A549 (cell line): Measurements from ENCODE around the gene SAAL1. TPM values are rescaled to one million over a fixed set of nuclear protein-coding genes. Genes with fewer than 3 reads are reported as not detected.

Experiments used
- ATAC-seq, 2 experiments: fragments of 200-7000 bp in 1 of 2; fragments of >200 bp in 1 of 2; cut with Nextera tagmentation in 1 of 2; cut with Tn5 transposase in 1 of 2; 3 replicates each; pipeline versions ENCODE4 v1.8.0 to v1.9.1; 2018 to 2020; ENCODE audit warnings: mild to moderate bottlenecking in 1 of 2, moderate library complexity in 1 of 2
- CTCF ChIA-PET: fragments of 300-600 bp; sonication (Branson Sonifier 250); formaldehyde crosslinking; extraction: SDS; loops from one replicate; lab custom pipeline; 2021; ENCODE audit warnings: antibody characterized with exemption, inconsistent platforms; lab: Yijun Ruan, JAX
- POLR2A ChIA-PET: fragments of 350-600 bp; formaldehyde crosslinking; extraction: SDS; loops from one replicate; lab custom pipeline; 2021; ENCODE audit warnings: antibody characterized with exemption, inconsistent platforms; lab: Yijun Ruan, JAX
- DNase-seq, 2 experiments: peaks; one replicate each; pipeline versions ENCODE4 v3.0.0 to v3.0.0-alpha.2; 2011 to 2016; ENCODE audit warnings: low read depth in 1 of 2, low spot score in 1 of 2
- FAIRE-seq: peaks from 2 replicates; lab custom pipeline; 2011; peaks lifted over from hg19 to GRCh38; lab: Jason Lieb, UNC
- H3K27ac ChIP-seq, 2 experiments: fragments of >200 bp; sonication (Bioruptor Twin); formaldehyde crosslinking; 3 replicates each; pipeline ENCODE4 v1.5.1; 2016 to 2017
- H3K4me1 ChIP-seq: fragments of >200 bp; sonication (Bioruptor Twin); formaldehyde crosslinking; 3 replicates; pipeline ENCODE4 v1.6.1; 2016
- H3K4me2 ChIP-seq: fragments of >200 bp; sonication (Bioruptor Twin); formaldehyde crosslinking; 3 replicates; pipeline ENCODE4 v1.6.1; 2016
- H3K4me3 ChIP-seq: fragments of >200 bp; sonication (Bioruptor Twin); formaldehyde crosslinking; 3 replicates; pipeline ENCODE4 v1.5.1; 2016
- H3K9me3 ChIP-seq: fragments of >200 bp; sonication (Bioruptor Twin); formaldehyde crosslinking; 3 replicates; pipeline ENCODE4 v1.6.1; 2016
- CEBPB ChIP-seq, 2 experiments: fragments of >200 bp in 1 of 2; sonication (Bioruptor Twin) in 1 of 2; formaldehyde crosslinking in 1 of 2; IDR thresholded peaks; 2 replicates each; pipeline ENCODE4 v1.6.1; 2012 to 2016
- EHMT2 ChIP-seq: fragments of 200-600 bp; sonication (generic); IDR thresholded peaks from 2 replicates; pipeline ENCODE4 v1.6.1; 2016; ENCODE audit warnings: antibody characterized with exemption, low read depth, mild to moderate bottlenecking, moderate library complexity
- FOSL2 ChIP-seq, 2 experiments: fragments of 450-650 bp in 1 of 2; fragments of >200 bp in 1 of 2; sonication (Bioruptor Twin) in 1 of 2; formaldehyde crosslinking; IDR thresholded peaks; 2 replicates each; pipeline versions ENCODE4 v1.5.0 to v1.6.1; 2016 to 2020; ENCODE audit warnings: mild to moderate bottlenecking in 1 of 2, moderate library complexity in 1 of 2
- GATA3 ChIP-seq: IDR thresholded peaks from 2 replicates; pipeline ENCODE4 v1.6.1; 2012; ENCODE audit warnings: borderline replicate concordance
- HDAC2 ChIP-seq: fragments of 200-600 bp; sonication (generic); IDR thresholded peaks from 2 replicates; pipeline ENCODE4 v1.6.1; 2016
- HEYL ChIP-seq: fragments of 250-450 bp; sonication (Bioruptor Pico); IDR thresholded peaks from 2 replicates; pipeline ENCODE4 v1.8.0; 2021; ENCODE audit warnings: mild to moderate bottlenecking, moderate library complexity
- HOXB5 ChIP-seq: fragments of 250-450 bp; sonication (Bioruptor Pico); IDR thresholded peaks from 2 replicates; pipeline ENCODE4 v1.5.0; 2020; ENCODE audit warnings: mild to moderate bottlenecking, moderate library complexity
- JUN ChIP-seq, 2 experiments: fragments of >200 bp; sonication (Bioruptor Twin); formaldehyde crosslinking; IDR thresholded peaks; 2 replicates in 1 of 2; 3 replicates in 1 of 2; pipeline ENCODE4 v1.6.1; 2016 to 2017
- NFE2L2 ChIP-seq: fragments of 150-350 bp; conservative IDR thresholded peaks from 2 replicates; pipeline ENCODE4 v1.6.1; 2014; ENCODE audit warnings: low read length
- PHF8 ChIP-seq: fragments of 200-600 bp; sonication (generic); IDR thresholded peaks from 2 replicates; pipeline ENCODE4 v1.6.1; 2016; ENCODE audit warnings: low read depth, mild to moderate bottlenecking, antibody characterized with exemption, moderate library complexity, borderline replicate concordance
- POLR2AphosphoS2 ChIP-seq: conservative IDR thresholded peaks from 2 replicates; pipeline ENCODE4 v1.6.1; 2012; ENCODE audit warnings: low read length, improper control_type of control experiment, inconsistent platforms
- RAD21 ChIP-seq, 2 experiments: fragments of >200 bp in 1 of 2; sonication (Bioruptor Twin) in 1 of 2; formaldehyde crosslinking in 1 of 2; IDR thresholded peaks in 1 of 2; conservative IDR thresholded peaks in 1 of 2; 2 replicates in 1 of 2; 3 replicates in 1 of 2; pipeline ENCODE4 v1.6.1; 2012 to 2018; ENCODE audit warnings: inconsistent platforms in 1 of 2
- RCOR1 ChIP-seq: fragments of 150-350 bp; IDR thresholded peaks from 2 replicates; pipeline ENCODE4 v1.6.1; 2014; ENCODE audit warnings: antibody characterized with exemption, low read length, low read depth
- RFX5 ChIP-seq: fragments of 450-650 bp; IDR thresholded peaks from 2 replicates; pipeline ENCODE4 v1.7.1; 2014; ENCODE audit warnings: antibody characterized with exemption, mild to moderate bottlenecking, moderate library complexity
- RNF2 ChIP-seq: fragments of 200-600 bp; sonication (generic); IDR thresholded peaks from 2 replicates; pipeline ENCODE4 v1.6.1; 2016; ENCODE audit warnings: low read depth, mild to moderate bottlenecking, antibody characterized with exemption, moderate library complexity, borderline replicate concordance
- WGBS: methylation state at CpG from one replicate; pipeline ENCODE4 v1.1.6; 2017; ENCODE audit errors: missing lambda C conversion rate; 5-methylcytosine and 5-hydroxymethylcytosine counted together
- polyA plus RNA-seq, 4 experiments: library from polyadenylated mRNA; depleted of rRNA in 3 of 4; stranded (reverse); fragments of >200 nt; fragmentation: RNase III in 1 of 4; extraction: RNeasy Plus Mini Kit Qiagen cat#74134 plus additional on column Dnase treatment in 1 of 4; gene quantifications; 2 replicates in 3 of 4; 3 replicates in 1 of 4; pipeline ENCODE4 v1.2.3, GENCODE V29; 2011 to 2017
- TF ChIP-seq, protein P1 (sequence below): fragments of >200 bp; sonication (Bioruptor Twin); formaldehyde crosslinking; IDR thresholded peaks from 3 replicates; pipeline ENCODE4 v1.5.1; 2016
- TF ChIP-seq, protein P2 (sequence below): IDR thresholded peaks from 2 replicates; pipeline ENCODE4 v1.6.1; 2012
- TF ChIP-seq, protein P3 (sequence below): fragments of >200 bp; sonication (Bioruptor Twin); formaldehyde crosslinking; IDR thresholded peaks from 2 replicates; pipeline ENCODE4 v1.6.1; 2016
- TF ChIP-seq, protein P4 (sequence below): IDR thresholded peaks from 2 replicates; pipeline ENCODE4 v1.6.1; 2012; ENCODE audit warnings: low read depth, borderline replicate concordance
- TF ChIP-seq, protein P5 (sequence below): fragments of 200-600 bp; sonication (generic); IDR thresholded peaks from 2 replicates; pipeline ENCODE4 v1.6.1; 2016; ENCODE audit warnings: antibody characterized with exemption, mild to moderate bottlenecking, moderate library complexity
- TF ChIP-seq, protein P6 (sequence below): fragments of 250-450 bp; sonication (Bioruptor Pico); IDR thresholded peaks from 2 replicates; pipeline ENCODE4 v1.5.0; 2020; ENCODE audit warnings: low read depth, mild to moderate bottlenecking, moderate library complexity
- TF ChIP-seq, protein P7 (sequence below): fragments of 450-650 bp; IDR thresholded peaks from 2 replicates; pipeline ENCODE4 v1.6.1; 2014; ENCODE audit warnings: antibody characterized with exemption
- TF ChIP-seq, protein P8 (sequence below): fragments of >200 bp; sonication (Bioruptor Twin); formaldehyde crosslinking; IDR thresholded peaks from 3 replicates; pipeline ENCODE4 v1.6.1; 2016
- TF ChIP-seq, protein P9 (sequence below): IDR thresholded peaks from 2 replicates; pipeline ENCODE4 v1.6.1; 2012

The SAAL1 gene
- polyA plus RNA-seq, 2 of the 4 experiments (the other 2 are of a cell fraction) = 46.5 to 56.3 TPM

DNA sequence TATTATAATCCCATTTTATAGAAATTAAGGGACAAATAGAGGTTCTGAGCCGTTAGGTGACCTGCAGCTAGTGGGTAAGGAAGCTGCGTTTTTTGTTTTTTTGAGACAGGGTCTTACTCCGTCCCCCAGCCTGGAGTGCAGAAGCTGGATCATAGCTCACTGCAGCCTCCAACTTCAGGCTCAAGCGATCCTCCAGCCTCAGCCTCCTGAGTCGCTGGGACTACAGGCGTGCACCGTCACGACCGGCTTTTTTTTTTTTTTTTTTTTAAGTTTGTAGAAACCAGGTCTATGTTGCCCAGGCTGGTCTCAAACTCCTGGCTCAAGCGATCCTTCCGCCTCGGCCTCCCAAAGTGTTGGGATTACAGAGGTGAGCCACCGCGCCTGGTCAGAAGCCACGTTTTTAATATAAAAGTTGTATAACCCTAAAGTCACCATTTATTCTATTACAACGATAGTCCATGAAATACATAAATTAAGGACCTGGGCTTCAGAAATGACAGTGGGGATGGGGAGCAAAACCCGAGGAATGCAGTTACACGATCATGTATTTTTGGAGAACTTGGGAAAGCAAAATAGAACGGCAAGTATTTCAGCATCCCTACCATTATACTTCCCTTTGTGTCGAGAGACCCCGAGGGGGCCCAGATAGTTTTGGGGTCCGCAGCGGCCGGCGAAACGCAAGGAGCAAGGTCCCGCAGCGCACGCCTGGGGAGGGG lies 638 bp downstream of the SAAL1 start (continued):
- TF ChIP-seq, protein P1, sequence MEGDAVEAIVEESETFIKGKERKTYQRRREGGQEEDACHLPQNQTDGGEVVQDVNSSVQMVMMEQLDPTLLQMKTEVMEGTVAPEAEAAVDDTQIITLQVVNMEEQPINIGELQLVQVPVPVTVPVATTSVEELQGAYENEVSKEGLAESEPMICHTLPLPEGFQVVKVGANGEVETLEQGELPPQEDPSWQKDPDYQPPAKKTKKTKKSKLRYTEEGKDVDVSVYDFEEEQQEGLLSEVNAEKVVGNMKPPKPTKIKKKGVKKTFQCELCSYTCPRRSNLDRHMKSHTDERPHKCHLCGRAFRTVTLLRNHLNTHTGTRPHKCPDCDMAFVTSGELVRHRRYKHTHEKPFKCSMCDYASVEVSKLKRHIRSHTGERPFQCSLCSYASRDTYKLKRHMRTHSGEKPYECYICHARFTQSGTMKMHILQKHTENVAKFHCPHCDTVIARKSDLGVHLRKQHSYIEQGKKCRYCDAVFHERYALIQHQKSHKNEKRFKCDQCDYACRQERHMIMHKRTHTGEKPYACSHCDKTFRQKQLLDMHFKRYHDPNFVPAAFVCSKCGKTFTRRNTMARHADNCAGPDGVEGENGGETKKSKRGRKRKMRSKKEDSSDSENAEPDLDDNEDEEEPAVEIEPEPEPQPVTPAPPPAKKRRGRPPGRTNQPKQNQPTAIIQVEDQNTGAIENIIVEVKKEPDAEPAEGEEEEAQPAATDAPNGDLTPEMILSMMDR = no peak
- TF ChIP-seq PHF8 (no peak), POLR2AphosphoS2 (no peak), NFE2L2 (no peak)
- TF ChIP-seq, protein P2, sequence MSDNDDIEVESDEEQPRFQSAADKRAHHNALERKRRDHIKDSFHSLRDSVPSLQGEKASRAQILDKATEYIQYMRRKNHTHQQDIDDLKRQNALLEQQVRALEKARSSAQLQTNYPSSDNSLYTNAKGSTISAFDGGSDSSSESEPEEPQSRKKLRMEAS = no peak
- TF ChIP-seq, protein P3, sequence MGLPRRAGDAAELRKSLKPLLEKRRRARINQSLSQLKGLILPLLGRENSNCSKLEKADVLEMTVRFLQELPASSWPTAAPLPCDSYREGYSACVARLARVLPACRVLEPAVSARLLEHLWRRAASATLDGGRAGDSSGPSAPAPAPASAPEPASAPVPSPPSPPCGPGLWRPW = no peak

DNA sequence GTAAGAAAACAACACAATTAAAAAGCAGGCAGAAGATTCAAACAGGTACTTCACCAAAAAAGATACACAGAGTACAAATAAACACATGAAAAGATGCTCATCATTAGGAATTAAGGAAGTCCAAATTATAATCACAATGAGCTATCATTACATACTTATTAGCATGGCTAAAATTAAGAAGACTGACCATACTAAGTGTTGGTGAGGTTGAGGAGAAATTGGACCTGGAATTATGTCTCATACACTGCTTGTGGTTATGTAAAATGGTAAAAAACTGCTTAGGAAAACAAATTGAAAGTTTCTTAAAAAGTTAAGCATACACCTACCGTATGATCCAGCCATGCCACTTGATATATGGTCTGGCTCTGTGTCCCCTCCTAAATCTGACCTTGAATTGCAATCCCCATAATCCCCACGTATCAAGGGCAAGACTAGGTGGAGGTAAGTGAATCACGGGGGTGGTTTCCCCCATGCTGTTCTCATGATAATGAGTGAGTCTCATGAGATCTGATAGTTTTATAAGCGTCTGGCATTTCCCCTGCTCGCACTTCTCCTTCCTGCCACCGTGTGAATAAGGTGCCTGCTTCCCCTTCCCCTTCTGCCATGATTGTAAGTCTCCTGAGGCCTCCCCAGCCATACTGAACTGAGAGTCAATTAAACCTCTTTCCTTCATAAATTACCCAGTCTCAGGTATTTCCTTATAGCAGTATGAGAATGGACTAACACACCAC lies 4.8 kb downstream of the SAAL1 start:
- no peak for FAIRE-seq
- TF ChIP-seq, protein P4, sequence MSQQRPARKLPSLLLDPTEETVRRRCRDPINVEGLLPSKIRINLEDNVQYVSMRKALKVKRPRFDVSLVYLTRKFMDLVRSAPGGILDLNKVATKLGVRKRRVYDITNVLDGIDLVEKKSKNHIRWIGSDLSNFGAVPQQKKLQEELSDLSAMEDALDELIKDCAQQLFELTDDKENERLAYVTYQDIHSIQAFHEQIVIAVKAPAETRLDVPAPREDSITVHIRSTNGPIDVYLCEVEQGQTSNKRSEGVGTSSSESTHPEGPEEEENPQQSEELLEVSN = no peak
- TF ChIP-seq GATA3 (no peak), RNF2 (no peak), CEBPB (IDR thresholded peaks at IDR 0.05) (no peak), RAD21 (conservative IDR thresholded peaks at IDR 0.05 in 1 of 2, IDR thresholded peaks at IDR 0.05 in 1 of 2) (no peak), FOSL2 (IDR thresholded peaks at IDR 0.05) (no peak), FOSL2 (CRISPR knock-in tag; IDR thresholded peaks at IDR 0.05) (no peak), HDAC2 (no peak), EHMT2 (no peak), RCOR1 (no peak), JUN (IDR thresholded peaks at IDR 0.05) (no peak), RFX5 (no peak), HEYL (CRISPR knock-in tag) (no peak), HOXB5 (CRISPR knock-in tag) (no peak)
- TF ChIP-seq, protein P5, sequence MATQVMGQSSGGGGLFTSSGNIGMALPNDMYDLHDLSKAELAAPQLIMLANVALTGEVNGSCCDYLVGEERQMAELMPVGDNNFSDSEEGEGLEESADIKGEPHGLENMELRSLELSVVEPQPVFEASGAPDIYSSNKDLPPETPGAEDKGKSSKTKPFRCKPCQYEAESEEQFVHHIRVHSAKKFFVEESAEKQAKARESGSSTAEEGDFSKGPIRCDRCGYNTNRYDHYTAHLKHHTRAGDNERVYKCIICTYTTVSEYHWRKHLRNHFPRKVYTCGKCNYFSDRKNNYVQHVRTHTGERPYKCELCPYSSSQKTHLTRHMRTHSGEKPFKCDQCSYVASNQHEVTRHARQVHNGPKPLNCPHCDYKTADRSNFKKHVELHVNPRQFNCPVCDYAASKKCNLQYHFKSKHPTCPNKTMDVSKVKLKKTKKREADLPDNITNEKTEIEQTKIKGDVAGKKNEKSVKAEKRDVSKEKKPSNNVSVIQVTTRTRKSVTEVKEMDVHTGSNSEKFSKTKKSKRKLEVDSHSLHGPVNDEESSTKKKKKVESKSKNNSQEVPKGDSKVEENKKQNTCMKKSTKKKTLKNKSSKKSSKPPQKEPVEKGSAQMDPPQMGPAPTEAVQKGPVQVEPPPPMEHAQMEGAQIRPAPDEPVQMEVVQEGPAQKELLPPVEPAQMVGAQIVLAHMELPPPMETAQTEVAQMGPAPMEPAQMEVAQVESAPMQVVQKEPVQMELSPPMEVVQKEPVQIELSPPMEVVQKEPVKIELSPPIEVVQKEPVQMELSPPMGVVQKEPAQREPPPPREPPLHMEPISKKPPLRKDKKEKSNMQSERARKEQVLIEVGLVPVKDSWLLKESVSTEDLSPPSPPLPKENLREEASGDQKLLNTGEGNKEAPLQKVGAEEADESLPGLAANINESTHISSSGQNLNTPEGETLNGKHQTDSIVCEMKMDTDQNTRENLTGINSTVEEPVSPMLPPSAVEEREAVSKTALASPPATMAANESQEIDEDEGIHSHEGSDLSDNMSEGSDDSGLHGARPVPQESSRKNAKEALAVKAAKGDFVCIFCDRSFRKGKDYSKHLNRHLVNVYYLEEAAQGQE = no peak
- TF ChIP-seq, protein P6, sequence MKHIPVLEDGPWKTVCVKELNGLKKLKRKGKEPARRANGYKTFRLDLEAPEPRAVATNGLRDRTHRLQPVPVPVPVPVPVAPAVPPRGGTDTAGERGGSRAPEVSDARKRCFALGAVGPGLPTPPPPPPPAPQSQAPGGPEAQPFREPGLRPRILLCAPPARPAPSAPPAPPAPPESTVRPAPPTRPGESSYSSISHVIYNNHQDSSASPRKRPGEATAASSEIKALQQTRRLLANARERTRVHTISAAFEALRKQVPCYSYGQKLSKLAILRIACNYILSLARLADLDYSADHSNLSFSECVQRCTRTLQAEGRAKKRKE = no peak
- TF ChIP-seq, protein P7, sequence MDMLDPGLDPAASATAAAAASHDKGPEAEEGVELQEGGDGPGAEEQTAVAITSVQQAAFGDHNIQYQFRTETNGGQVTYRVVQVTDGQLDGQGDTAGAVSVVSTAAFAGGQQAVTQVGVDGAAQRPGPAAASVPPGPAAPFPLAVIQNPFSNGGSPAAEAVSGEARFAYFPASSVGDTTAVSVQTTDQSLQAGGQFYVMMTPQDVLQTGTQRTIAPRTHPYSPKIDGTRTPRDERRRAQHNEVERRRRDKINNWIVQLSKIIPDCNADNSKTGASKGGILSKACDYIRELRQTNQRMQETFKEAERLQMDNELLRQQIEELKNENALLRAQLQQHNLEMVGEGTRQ = no peak
- TF ChIP-seq, protein P8, sequence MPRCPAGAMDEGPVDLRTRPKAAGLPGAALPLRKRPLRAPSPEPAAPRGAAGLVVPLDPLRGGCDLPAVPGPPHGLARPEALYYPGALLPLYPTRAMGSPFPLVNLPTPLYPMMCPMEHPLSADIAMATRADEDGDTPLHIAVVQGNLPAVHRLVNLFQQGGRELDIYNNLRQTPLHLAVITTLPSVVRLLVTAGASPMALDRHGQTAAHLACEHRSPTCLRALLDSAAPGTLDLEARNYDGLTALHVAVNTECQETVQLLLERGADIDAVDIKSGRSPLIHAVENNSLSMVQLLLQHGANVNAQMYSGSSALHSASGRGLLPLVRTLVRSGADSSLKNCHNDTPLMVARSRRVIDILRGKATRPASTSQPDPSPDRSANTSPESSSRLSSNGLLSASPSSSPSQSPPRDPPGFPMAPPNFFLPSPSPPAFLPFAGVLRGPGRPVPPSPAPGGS = no peak
- TF ChIP-seq, protein P9, sequence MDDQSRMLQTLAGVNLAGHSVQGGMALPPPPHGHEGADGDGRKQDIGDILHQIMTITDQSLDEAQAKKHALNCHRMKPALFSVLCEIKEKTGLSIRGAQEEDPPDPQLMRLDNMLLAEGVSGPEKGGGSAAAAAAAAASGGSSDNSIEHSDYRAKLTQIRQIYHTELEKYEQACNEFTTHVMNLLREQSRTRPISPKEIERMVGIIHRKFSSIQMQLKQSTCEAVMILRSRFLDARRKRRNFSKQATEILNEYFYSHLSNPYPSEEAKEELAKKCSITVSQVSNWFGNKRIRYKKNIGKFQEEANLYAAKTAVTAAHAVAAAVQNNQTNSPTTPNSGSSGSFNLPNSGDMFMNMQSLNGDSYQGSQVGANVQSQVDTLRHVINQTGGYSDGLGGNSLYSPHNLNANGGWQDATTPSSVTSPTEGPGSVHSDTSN = no peak
- TF ChIP-seq, all 56 proteins: peak for 0
- Histone ChIP-seq H3K4me3 (no peak overlapping the region), H3K9me3 (no peaks in the 10 kb centered on the region), H3K27ac (no peak overlapping the region), H3K4me1 (peaks cover 8% of the 10 kb centered on the region), H3K4me2 (no peak overlapping the region)
- ATAC-seq (no peak), DNase-seq (peak in 1 of 2 experiments; percentile 7)
- CTCF ChIA-PET = interaction anchor here (1.0 kb wide), 2 partner anchors 14 to 573 kb away, joined by 3 to 8 read pairs; no protein-coding TSS in a partner anchor
- 86% methylated on average over 6 of the region's 6 CpGs for WGBS
- POLR2A ChIA-PET = no interaction called here
